HL-60 (cell line): ENCODE data around the gene FGF14.

ENCODE experiments used
- DNase-seq, 2 experiments: peaks; one replicate each; pipeline ENCODE4 v3.0.0-alpha.2; 2010 to 2020; ENCODE audit warnings: low read depth in 1 of 2, low spot score in 1 of 2
- H3K27ac ChIP-seq: fragments of 250-450 bp; sonication (Bioruptor Pico); replicated peaks from 2 replicates; pipeline ENCODE4 v1.5.1; 2020; ENCODE audit warnings: mild to moderate bottlenecking, moderate library complexity
- H3K27me3 ChIP-seq: fragments of 250-450 bp; sonication (Bioruptor Pico); 2 replicates; pipeline ENCODE4 v1.5.1; 2021; ENCODE audit warnings: mild to moderate bottlenecking, moderate library complexity; ENCODE audit not compliant: insufficient read depth, poor library complexity, severe bottlenecking
- H3K4me3 ChIP-seq: replicated peaks from 2 replicates; pipeline ENCODE4 v1.5.1; 2011; ENCODE audit warnings: mild to moderate bottlenecking, control low read depth, low read length; ENCODE audit not compliant: insufficient read depth
- CTCF ChIP-seq: IDR thresholded peaks from one replicate; pipeline ENCODE4 v1.5.1; 2011; ENCODE audit warnings: low read length, control low read depth, inconsistent platforms; ENCODE audit not compliant: insufficient read depth
- GABPA ChIP-seq: IDR thresholded peaks from 2 replicates; pipeline ENCODE4 v1.6.1; 2012; ENCODE audit warnings: low read depth
- POLR2AphosphoS5 ChIP-seq: IDR thresholded peaks from 2 replicates; pipeline ENCODE4 v1.6.1; 2012; ENCODE audit warnings: low read depth
- REST ChIP-seq: IDR thresholded peaks from 2 replicates; pipeline ENCODE4 v1.6.1; 2012; ENCODE audit warnings: low read depth; ENCODE audit not compliant: insufficient replicate concordance
- SPI1 ChIP-seq: IDR thresholded peaks from 2 replicates; pipeline ENCODE4 v1.6.1; 2012; ENCODE audit warnings: low read depth, mild to moderate bottlenecking, borderline replicate concordance

Gene FGF14

GRCh38 chr13:101799196-101799595, 602.7 kb downstream of the FGF14 start:
- Histone ChIP-seq H3K27me3 (no peaks in the 10 kb centered on the region), H3K27ac (no peak overlapping the region), H3K4me3 (no peak overlapping the region)
- no peak for TF ChIP-seq GABPA
- TF ChIP-seq REST, result no peak
- no peak for TF ChIP-seq CTCF
- TF ChIP-seq SPI1, result no peak
- no peak for TF ChIP-seq POLR2AphosphoS5
- DNase-seq, result no peak

GRCh38 chr13:101798437-101798836, 603.4 kb downstream of the FGF14 start:
- Histone ChIP-seq H3K4me3 (no peak overlapping the region), H3K27me3 (no peaks in the 10 kb centered on the region), H3K27ac (no peak overlapping the region)
- TF ChIP-seq POLR2AphosphoS5 (no peak), GABPA (no peak), REST (no peak), SPI1 (no peak), CTCF (no peak)
- DNase-seq, result no peak

GRCh38 chr13:101795460-101795859, 606.4 kb downstream of the FGF14 start:
- TF ChIP-seq SPI1, result no peak
- no peak for TF ChIP-seq POLR2AphosphoS5
- TF ChIP-seq REST, result no peak
- no peak for TF ChIP-seq GABPA
- no peak for DNase-seq

GRCh38 chr13:101795025-101795424, 606.8 kb downstream of the FGF14 start:
- Histone ChIP-seq H3K4me3 (no peak overlapping the region), H3K27ac (no peak overlapping the region), H3K27me3 (no peaks in the 10 kb centered on the region)
- no peak for DNase-seq
- TF ChIP-seq POLR2AphosphoS5 (no peak), SPI1 (no peak), CTCF (no peak), REST (no peak), GABPA (no peak)

More at GRCh38 chr13:101795460-101795859, 606.4 kb downstream of the FGF14 start:
- Histone ChIP-seq H3K27ac (no peak overlapping the region), H3K27me3 (no peaks in the 10 kb centered on the region), H3K4me3 (no peak overlapping the region)
